GM10248 (cell line): Measurements from ENCODE around the gene C17orf50.

Source experiments
- CTCF ChIA-PET: fragments of 300-600 bp; sonication (Branson Sonifier 250); formaldehyde crosslinking; extraction: SDS; loops from one replicate; lab custom pipeline; 2021; ENCODE audit warnings: antibody characterized with exemption; lab: Yijun Ruan, JAX
- POLR2A ChIA-PET: fragments of 350-650 bp; sonication (Branson Sonifier 250); formaldehyde crosslinking; extraction: SDS; loops from one replicate; lab custom pipeline; 2020; ENCODE audit warnings: antibody characterized with exemption; lab: Yijun Ruan, JAX
- DNase-seq: peaks from one replicate; pipeline ENCODE4 v3.0.0; 2012; ENCODE audit errors: extremely low spot score
- CTCF ChIP-seq: IDR thresholded peaks from 2 replicates; pipeline ENCODE4 v1.5.1; 2012; ENCODE audit warnings: mild to moderate bottlenecking, low read depth; ENCODE audit errors: extremely low read depth, missing control alignments, control extremely low read depth

The C17orf50 gene

GRCh38 chr17:35738519-35739133 lies 22.1 kb upstream of the C17orf50 start:
- POLR2A ChIA-PET, result no interaction called here
- CTCF ChIA-PET, result interaction anchor here (1.0 to 3.2 kb wide), 2 partner anchors 9 kb away, joined by 5 to 18 read pairs; no protein-coding TSS in a partner anchor
- no peak for TF ChIP-seq CTCF
- peak; percentile 21 for DNase-seq

DNA sequence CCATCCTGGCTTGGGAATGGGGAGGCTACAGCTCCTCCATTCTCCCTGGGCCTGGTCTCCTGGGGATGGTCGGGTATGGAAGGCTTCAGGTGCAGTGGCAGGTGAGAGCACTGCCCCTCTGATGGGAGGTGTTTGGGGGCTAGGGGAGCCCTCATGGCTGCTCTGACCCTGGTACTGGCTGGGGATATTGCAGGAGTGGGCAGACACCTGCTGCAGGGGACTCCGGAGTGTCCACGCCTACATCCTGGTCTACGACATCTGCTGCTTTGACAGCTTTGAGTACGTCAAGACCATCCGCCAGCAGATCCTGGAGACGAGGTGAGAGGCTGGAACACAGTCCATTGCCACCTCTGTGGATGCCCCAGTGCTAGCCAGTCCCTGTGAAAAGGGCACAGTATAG lies 20.5 kb upstream of the C17orf50 start:
- ChIA-PET CTCF (interaction anchor here (0.8 to 1.0 kb wide), 2 partner anchors 127 to 207 kb away, joined by 3 to 4 read pairs; no protein-coding TSS in a partner anchor), POLR2A (no interaction called here)
- DNase-seq, result no peak
- TF ChIP-seq CTCF, result no peak

GRCh38 chr17:35740997-35741931 lies 19.4 kb upstream of the C17orf50 start:
- TF ChIP-seq CTCF, result no peak
- DNase-seq, result no peak
- POLR2A ChIA-PET, result no interaction called here
- CTCF ChIA-PET, result interaction anchor here (2.1 kb wide), 1 partner anchor 22 kb away, joined by 5 read pairs; no protein-coding TSS in a partner anchor

- ChIA-PET POLR2A (no interaction called here), CTCF (interaction anchor here (1.1 to 2.3 kb wide), 3 partner anchors 19 to 134 kb away, joined by 3 to 5 read pairs (median 4); no protein-coding TSS in a partner anchor)
- TF ChIP-seq CTCF, result no peak
These were observed 18.2 kb upstream of the C17orf50 start for GRCh38 chr17:35742496-35742895.

GRCh38 chr17:35742896-35743477 lies 17.7 kb upstream of the C17orf50 start:
- POLR2A ChIA-PET, result interaction anchor here (0.8 kb wide), 1 partner anchor 23 kb away, joined by 3 read pairs; no protein-coding TSS in a partner anchor
- CTCF ChIA-PET, result interaction anchor here (1.1 to 8.1 kb wide), 6 partner anchors 19 to 134 kb away, joined by 3 to 107 read pairs (median 4); no protein-coding TSS in a partner anchor
- no peak for DNase-seq
- no peak for TF ChIP-seq CTCF

More at GRCh38 chr17:35742496-35742895, 18.2 kb upstream of the C17orf50 start:
- no peak for DNase-seq
